ENCODE data around the gene TSC1. TPM values are rescaled to one million over a fixed set of nuclear protein-coding genes. Genes with fewer than 3 reads are reported as not detected.

Gene TSC1
- total and polyA plus RNA-seq, 2 donors (not counting 3 experiments of a cell fraction or from before 2014, with no cell fraction given) = 43.9 to 51.2 TPM

DNA sequence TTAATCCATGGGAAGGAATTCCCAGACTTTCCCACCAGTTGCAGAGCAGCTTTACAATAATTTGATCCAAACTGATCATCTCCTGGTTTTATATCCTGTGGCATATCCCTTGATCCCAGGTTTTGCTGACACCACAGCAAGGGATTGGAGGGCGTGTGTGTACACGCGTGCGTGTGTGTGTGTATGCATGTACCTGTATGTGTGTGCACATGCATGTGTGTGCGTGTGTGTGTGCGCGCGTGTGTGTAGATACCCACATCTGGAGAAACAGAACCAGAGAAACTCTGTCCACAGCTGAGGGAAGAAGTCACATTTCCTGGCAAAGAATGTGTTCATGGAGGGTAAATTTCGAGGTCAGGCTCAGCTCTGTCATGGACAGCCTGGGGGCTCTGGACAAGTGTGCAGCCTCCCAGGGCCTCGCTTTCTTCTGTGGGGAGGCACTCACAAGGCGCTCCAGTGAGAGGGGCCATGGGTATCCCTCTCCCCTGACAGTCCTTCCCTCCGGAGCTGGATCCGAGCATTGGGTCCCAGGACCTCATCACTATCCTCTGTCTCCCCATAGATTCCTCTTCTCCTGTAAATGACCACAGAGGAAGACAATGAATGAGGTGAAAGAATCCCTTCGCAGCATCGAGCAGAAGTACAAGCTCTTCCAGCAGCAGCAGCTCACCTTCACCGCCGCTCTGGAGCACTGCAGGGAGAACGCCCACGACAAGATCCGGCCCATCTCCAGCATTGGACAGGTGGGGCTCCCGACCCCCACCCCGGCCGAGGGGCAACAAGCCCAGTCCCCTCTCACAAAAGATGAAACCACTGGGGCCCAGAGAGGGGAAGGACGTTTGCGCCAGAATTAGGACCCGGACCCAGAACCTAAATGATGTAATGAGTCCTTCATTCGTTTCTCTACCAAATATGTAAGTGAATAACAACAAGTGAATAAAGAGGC is 60.8 kb downstream of the TSC1 start:
- ChIA-PET CTCF (no interaction called here), POLR2A (no interaction called here)
- no peaks in the 10 kb centered on the region for H3K36me3 ChIP-seq (ENCODE audit: control insufficient read depth in 2 of 2, extremely low read depth in 1 of 2, insufficient read depth in 2 of 2, low read length in 2 of 2)
- no peaks in the 10 kb centered on the region for H3K9me1 ChIP-seq (replicated peaks; ENCODE audit: control insufficient read depth, extremely low read depth, insufficient read depth, low read length)
- H3K9me3 ChIP-seq (replicated peaks; ENCODE audit: control insufficient read depth, insufficient read depth, low read length) = no peaks in the 10 kb centered on the region
- TF ChIP-seq, protein P1, sequence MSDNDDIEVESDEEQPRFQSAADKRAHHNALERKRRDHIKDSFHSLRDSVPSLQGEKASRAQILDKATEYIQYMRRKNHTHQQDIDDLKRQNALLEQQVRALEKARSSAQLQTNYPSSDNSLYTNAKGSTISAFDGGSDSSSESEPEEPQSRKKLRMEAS (IDR thresholded peaks at IDR 0.05; ENCODE audit: insufficient read depth, insufficient read length) = no peak
- no peak for TF ChIP-seq POLR2A (IDR thresholded peaks at IDR 0.05; ENCODE audit: low read depth, low read length)
- TF ChIP-seq GATA2 (IDR thresholded peaks at IDR 0.05; ENCODE audit: insufficient read depth, insufficient read length, low read depth, low read length) = no peak
- TF ChIP-seq FOS (IDR thresholded peaks at IDR 0.05; ENCODE audit: borderline replicate concordance, insufficient read depth, low read length) = no peak
- H3K4me3 ChIP-seq (replicated peaks in 1 of 3; ENCODE audit: insufficient read depth in 1 of 3, low read depth in 1 of 3, low read length in 3 of 3) = no peak overlapping the region
- no peak overlapping the region for H3K9ac ChIP-seq (replicated peaks; ENCODE audit: extremely low read depth, insufficient read depth, low read length)
- no peak overlapping the region for H3K4me2 ChIP-seq (ENCODE audit: insufficient read depth, low read length)
- intact Hi-C loops (cut with micrococcal nuclease) (no loop called here), dilution Hi-C loops (cut with MboI; ENCODE audit: extremely low pct_ligation_motif_present, low sequenced_read_pairs) (no loop called here)
- DNase-seq (ENCODE audit: low read depth, low spot score) (no peak), FAIRE-seq (no peak)
- no TSS peak for BruUV-seq (replicated peaks)
- H2AFZ ChIP-seq (ENCODE audit: low read depth, low read length) = no peak overlapping the region
- H3K27me3 ChIP-seq (ENCODE audit: control insufficient read depth in 2 of 2, insufficient read depth in 2 of 2, low read length in 2 of 2) = no peaks in the 10 kb centered on the region
- H3K4me1 ChIP-seq (ENCODE audit: control insufficient read depth, extremely low read depth, insufficient read depth, low read length) = no peaks in the 10 kb centered on the region
- H3K27ac ChIP-seq (ENCODE audit: insufficient read depth, low read depth, low read length) = no peak overlapping the region
- no peaks in the 10 kb centered on the region for H4K20me1 ChIP-seq (replicated peaks; ENCODE audit: control insufficient read depth, extremely low read depth, insufficient read depth, low read length)
- no peaks in the 10 kb centered on the region for H3K79me2 ChIP-seq (ENCODE audit: control insufficient read depth, insufficient read depth, low read length)

DNA sequence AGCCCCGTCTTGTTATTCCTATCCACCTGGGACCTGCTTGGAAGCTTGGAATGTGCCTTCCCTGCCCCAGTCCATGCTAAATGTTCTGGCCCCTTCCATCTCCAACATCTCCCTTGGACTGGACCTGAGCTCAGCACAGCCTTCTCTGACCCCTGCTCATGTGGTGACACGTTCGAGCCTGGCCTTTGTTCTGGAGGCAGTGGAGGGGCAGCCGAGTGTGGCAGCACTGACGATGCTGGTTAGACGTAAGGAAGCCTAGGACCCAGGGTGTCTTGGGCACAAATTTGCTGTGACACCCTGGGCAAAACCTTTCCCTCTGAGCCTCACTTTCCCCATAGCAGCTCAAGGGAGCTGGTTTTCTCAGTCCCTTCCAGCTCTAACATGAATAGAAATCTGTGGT is 61.8 kb downstream of the TSC1 start:
- FAIRE-seq (no peak), DNase-seq (ENCODE audit: low read depth, low spot score) (no peak)
- intact Hi-C loops (cut with micrococcal nuclease) (no loop called here), dilution Hi-C loops (cut with MboI; ENCODE audit: extremely low pct_ligation_motif_present, low sequenced_read_pairs) (no loop called here)
- H3K79me2 ChIP-seq (ENCODE audit: control insufficient read depth, insufficient read depth, low read length) = no peaks in the 10 kb centered on the region
- no peaks in the 10 kb centered on the region for H3K36me3 ChIP-seq (ENCODE audit: control insufficient read depth in 2 of 2, extremely low read depth in 1 of 2, insufficient read depth in 2 of 2, low read length in 2 of 2)
- peaks cover under 1% of the 10 kb centered on the region for H3K4me1 ChIP-seq (ENCODE audit: control insufficient read depth, extremely low read depth, insufficient read depth, low read length)
- no peaks in the 10 kb centered on the region for H4K20me1 ChIP-seq (replicated peaks; ENCODE audit: control insufficient read depth, extremely low read depth, insufficient read depth, low read length)
- no peaks in the 10 kb centered on the region for H3K9me3 ChIP-seq (replicated peaks; ENCODE audit: control insufficient read depth, insufficient read depth, low read length)
- no peaks in the 10 kb centered on the region for H3K27me3 ChIP-seq (ENCODE audit: control insufficient read depth in 2 of 2, insufficient read depth in 2 of 2, low read length in 2 of 2)
- no peak overlapping the region for H3K27ac ChIP-seq (ENCODE audit: insufficient read depth, low read depth, low read length)
- ChIA-PET CTCF (no interaction called here), POLR2A (no interaction called here)
- no TSS peak for BruUV-seq (replicated peaks)
- no peak overlapping the region for H3K9ac ChIP-seq (replicated peaks; ENCODE audit: extremely low read depth, insufficient read depth, low read length)
- TF ChIP-seq JUN (IDR thresholded peaks at IDR 0.05; ENCODE audit: borderline replicate concordance, insufficient read depth, insufficient read length, low read depth) (no peak), FOS (IDR thresholded peaks at IDR 0.05; ENCODE audit: borderline replicate concordance, insufficient read depth, low read length) (no peak), POLR2A (IDR thresholded peaks at IDR 0.05; ENCODE audit: low read depth, low read length) (no peak), GATA2 (IDR thresholded peaks at IDR 0.05; ENCODE audit: insufficient read depth, insufficient read length, low read depth, low read length) (no peak), EZH2 (IDR thresholded peaks at IDR 0.05; ENCODE audit: borderline replicate concordance, low read depth, low read length, severe bottlenecking) (no peak), MYC (IDR thresholded peaks at IDR 0.05; ENCODE audit: low read depth, low read length) (no peak), POLR2AphosphoS5 (IDR thresholded peaks at IDR 0.05; ENCODE audit: insufficient read depth, low read depth, low read length) (no peak)
- TF ChIP-seq, protein P1 (IDR thresholded peaks at IDR 0.05; ENCODE audit: insufficient read depth, insufficient read length) = no peak
- TF ChIP-seq, protein P2, sequence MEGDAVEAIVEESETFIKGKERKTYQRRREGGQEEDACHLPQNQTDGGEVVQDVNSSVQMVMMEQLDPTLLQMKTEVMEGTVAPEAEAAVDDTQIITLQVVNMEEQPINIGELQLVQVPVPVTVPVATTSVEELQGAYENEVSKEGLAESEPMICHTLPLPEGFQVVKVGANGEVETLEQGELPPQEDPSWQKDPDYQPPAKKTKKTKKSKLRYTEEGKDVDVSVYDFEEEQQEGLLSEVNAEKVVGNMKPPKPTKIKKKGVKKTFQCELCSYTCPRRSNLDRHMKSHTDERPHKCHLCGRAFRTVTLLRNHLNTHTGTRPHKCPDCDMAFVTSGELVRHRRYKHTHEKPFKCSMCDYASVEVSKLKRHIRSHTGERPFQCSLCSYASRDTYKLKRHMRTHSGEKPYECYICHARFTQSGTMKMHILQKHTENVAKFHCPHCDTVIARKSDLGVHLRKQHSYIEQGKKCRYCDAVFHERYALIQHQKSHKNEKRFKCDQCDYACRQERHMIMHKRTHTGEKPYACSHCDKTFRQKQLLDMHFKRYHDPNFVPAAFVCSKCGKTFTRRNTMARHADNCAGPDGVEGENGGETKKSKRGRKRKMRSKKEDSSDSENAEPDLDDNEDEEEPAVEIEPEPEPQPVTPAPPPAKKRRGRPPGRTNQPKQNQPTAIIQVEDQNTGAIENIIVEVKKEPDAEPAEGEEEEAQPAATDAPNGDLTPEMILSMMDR (IDR thresholded peaks at IDR 0.05; ENCODE audit: extremely low read depth in 1 of 2, insufficient read depth in 1 of 2, low read depth in 1 of 2, low read length in 2 of 2) = no peak
- no peaks in the 10 kb centered on the region for H3K9me1 ChIP-seq (replicated peaks; ENCODE audit: control insufficient read depth, extremely low read depth, insufficient read depth, low read length)
- no peak overlapping the region for H2AFZ ChIP-seq (ENCODE audit: low read depth, low read length)
- H3K4me2 ChIP-seq (ENCODE audit: insufficient read depth, low read length) = no peak overlapping the region
- H3K4me3 ChIP-seq (replicated peaks in 1 of 3; ENCODE audit: insufficient read depth in 1 of 3, low read depth in 1 of 3, low read length in 3 of 3) = no peak overlapping the region
